Skin of body (tissue), 2 donors: ENCODE data around the gene ST7. TPM values are rescaled to one million over a fixed set of nuclear protein-coding genes. Genes with fewer than 3 reads are reported as not detected.

Experiments used
- DNase-seq: peaks from one replicate; lab custom pipeline; 2025; lab: John Stamatoyannopoulos, UW
- total RNA-seq: library from RNA; depleted of rRNA; stranded (reverse); fragments of >200 nt; gene quantifications from one replicate; pipeline ENCODE4 v1.2.3, GENCODE V29; 2014

The ST7 gene
- total RNA-seq, 1 donor from 2014 or later, result 19.6 TPM

- DNase-seq, result peak; percentile 25
These were observed 174.4 kb downstream of the ST7 start for GRCh38 chr7:117127585-117128168.

- no peak for DNase-seq
These were observed 176.2 kb downstream of the ST7 start for GRCh38 chr7:117129521-117129955.

- no peak for DNase-seq
These were observed 177.0 kb downstream of the ST7 start for GRCh38 chr7:117130262-117130661.

- DNase-seq, result no peak
These were observed 179.2 kb downstream of the ST7 start for GRCh38 chr7:117132321-117133120.

- no peak for DNase-seq
These were observed 179.8 kb downstream of the ST7 start for GRCh38 chr7:117133125-117133524.

- no peak for DNase-seq
These were observed 181.1 kb downstream of the ST7 start for GRCh38 chr7:117134411-117134810.

- no peak for DNase-seq
These were observed 181.7 kb downstream of the ST7 start for GRCh38 chr7:117134889-117135552.

GRCh38 chr7:117135553-117135891 is 182.2 kb downstream of the ST7 start:
- no peak for DNase-seq

GRCh38 chr7:117137868-117138267 is 184.6 kb downstream of the ST7 start:
- no peak for DNase-seq

- no peak for DNase-seq
These were observed 185.2 kb downstream of the ST7 start for GRCh38 chr7:117138495-117138894.

- DNase-seq, result no peak
These were observed 185.7 kb downstream of the ST7 start for GRCh38 chr7:117138981-117139380.

GRCh38 chr7:117139397-117139984 is 186.2 kb downstream of the ST7 start:
- DNase-seq, result no peak

GRCh38 chr7:117140921-117141320 is 187.6 kb downstream of the ST7 start:
- DNase-seq, result no peak

GRCh38 chr7:117143066-117143465 is 189.8 kb downstream of the ST7 start:
- no peak for DNase-seq

GRCh38 chr7:117143580-117143979 is 190.3 kb downstream of the ST7 start:
- no peak for DNase-seq

GRCh38 chr7:117145333-117145732 is 192.0 kb downstream of the ST7 start:
- no peak for DNase-seq

GRCh38 chr7:117146059-117146458 is 192.8 kb downstream of the ST7 start:
- DNase-seq, result no peak

- no peak for DNase-seq
These were observed 193.2 kb downstream of the ST7 start for GRCh38 chr7:117146511-117146910.

- no peak for DNase-seq
These were observed 195.7 kb downstream of the ST7 start for GRCh38 chr7:117148971-117149370.

GRCh38 chr7:117149692-117150091 is 196.4 kb downstream of the ST7 start:
- no peak for DNase-seq

- DNase-seq, result no peak
These were observed 199.1 kb downstream of the ST7 start for GRCh38 chr7:117152213-117153007.
